ENCODE results near the gene ACSL1. TPM values are rescaled to one million over a fixed set of nuclear protein-coding genes. Genes with fewer than 3 reads are reported as not detected.

ACSL1 gene
- polyA plus RNA-seq (30.7 and 38.3 TPM in 2 replicates), polyA minus RNA-seq (40.1 and 42.6 TPM in 2 replicates)

DNA sequence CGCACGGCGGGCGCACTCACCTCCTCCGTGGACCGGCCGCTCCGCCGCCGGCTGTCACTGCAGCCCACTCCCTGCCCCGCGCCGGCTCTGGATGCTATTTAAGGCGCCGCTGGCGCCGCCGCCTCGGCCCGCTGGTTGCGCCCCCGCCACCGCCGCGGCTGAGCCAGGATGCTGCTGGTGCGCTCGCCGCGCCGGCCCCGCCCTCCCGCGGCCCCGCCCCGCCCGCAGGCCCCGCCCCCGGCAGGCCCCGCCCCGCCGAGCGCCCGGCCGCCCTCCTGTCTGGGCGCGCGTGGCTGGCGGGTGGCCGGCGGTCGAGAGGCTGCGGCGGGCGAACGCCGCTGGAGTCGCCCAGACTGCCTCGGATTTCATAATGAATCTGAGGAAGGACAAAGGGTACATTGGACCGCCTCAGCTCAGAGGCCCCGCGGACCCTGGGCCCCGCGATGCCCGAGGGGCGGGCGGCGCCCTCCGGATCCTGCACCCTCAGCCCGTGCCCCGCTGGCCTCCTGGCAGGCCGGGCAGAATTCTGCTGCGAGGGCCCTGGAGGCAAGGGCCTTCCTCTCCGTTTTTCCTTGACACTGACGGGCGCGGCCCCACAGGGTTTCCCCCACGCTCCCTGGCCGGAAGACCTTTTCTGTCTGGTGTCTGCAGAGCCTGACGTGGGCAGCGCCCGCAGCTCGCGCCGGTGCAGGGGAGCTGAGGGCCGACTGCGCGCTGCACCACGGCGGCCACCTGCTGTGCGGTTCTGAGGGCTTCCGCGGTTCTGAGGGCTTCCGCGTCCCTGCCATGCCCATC lies at the start of gene ACSL1:
ACSL1 (minus strand) TSS at position 73 of the 795 bp plus-strand sequence. CDS start 22,454 bp downstream, outside the sequence.
- peak within 1 kb of the TSS; percentile 87 for H3K4me3 ChIP-seq (ENCODE audit: low read length)
- no peaks in the 10 kb centered on the region for H3K9me2 ChIP-seq (ENCODE audit: insufficient read depth, low read length)
- TF ChIP-seq POLR2AphosphoS5 (IDR thresholded peaks at IDR 0.05) (peak; percentile 33), EZH2 (IDR thresholded peaks at IDR 0.05; ENCODE audit: borderline replicate concordance, insufficient read depth, low read length, poor library complexity, severe bottlenecking) (no peak), CTCF (IDR thresholded peaks at IDR 0.05; ENCODE audit: poor library complexity, severe bottlenecking) (peak; percentile 6)
- H3K27ac ChIP-seq (ENCODE audit: low read length) = no peak within 1 kb of the TSS
- no peaks in the 10 kb centered on the region for H3F3A ChIP-seq (ENCODE audit: insufficient read depth, low read length, poor library complexity, severe bottlenecking)
- H3K36me3 ChIP-seq (ENCODE audit: insufficient read depth, low read length) = no peaks in the 10 kb centered on the region
- peak within 1 kb of the TSS; percentile 33 for H2AFZ ChIP-seq (ENCODE audit: low read depth, low read length)
- H3K27me3 ChIP-seq (ENCODE audit: insufficient read depth, low read depth, low read length) = peaks cover 51% of the 10 kb centered on the region
- H3K4me2 ChIP-seq (ENCODE audit: low read length) = peak within 1 kb of the TSS; percentile 44
- no peaks in the 10 kb centered on the region for H3K9me3 ChIP-seq (ENCODE audit: low read length)
- H3K79me2 ChIP-seq (replicated peaks; ENCODE audit: insufficient read depth, low read length) = peaks cover 4% of the 10 kb centered on the region
- H3K9ac ChIP-seq (ENCODE audit: low read length) = peak within 1 kb of the TSS; percentile 68
- H4K20me1 ChIP-seq (ENCODE audit: insufficient read depth) = no peaks in the 10 kb centered on the region

GRCh38 chr4:184873054-184873453 lies 47.3 kb upstream of the ACSL1 start:
- Histone ChIP-seq H3K9me2 (ENCODE audit: insufficient read depth, low read length) (no peaks in the 10 kb centered on the region), H3K9ac (ENCODE audit: low read length) (no peak overlapping the region), H3K9me3 (ENCODE audit: low read length) (no peaks in the 10 kb centered on the region), H3K4me2 (ENCODE audit: low read length) (no peak overlapping the region), H3F3A (ENCODE audit: insufficient read depth, low read length, poor library complexity, severe bottlenecking) (no peaks in the 10 kb centered on the region), H3K27me3 (ENCODE audit: insufficient read depth, low read depth, low read length) (no peaks in the 10 kb centered on the region), H3K27ac (ENCODE audit: low read length) (no peak overlapping the region), H2AFZ (ENCODE audit: low read depth, low read length) (no peak overlapping the region), H3K79me2 (replicated peaks; ENCODE audit: insufficient read depth, low read length) (no peaks in the 10 kb centered on the region), H3K4me3 (ENCODE audit: low read length) (no peak overlapping the region), H3K36me3 (ENCODE audit: insufficient read depth, low read length) (no peaks in the 10 kb centered on the region), H4K20me1 (ENCODE audit: insufficient read depth) (no peaks in the 10 kb centered on the region)
- TF ChIP-seq, protein P1, sequence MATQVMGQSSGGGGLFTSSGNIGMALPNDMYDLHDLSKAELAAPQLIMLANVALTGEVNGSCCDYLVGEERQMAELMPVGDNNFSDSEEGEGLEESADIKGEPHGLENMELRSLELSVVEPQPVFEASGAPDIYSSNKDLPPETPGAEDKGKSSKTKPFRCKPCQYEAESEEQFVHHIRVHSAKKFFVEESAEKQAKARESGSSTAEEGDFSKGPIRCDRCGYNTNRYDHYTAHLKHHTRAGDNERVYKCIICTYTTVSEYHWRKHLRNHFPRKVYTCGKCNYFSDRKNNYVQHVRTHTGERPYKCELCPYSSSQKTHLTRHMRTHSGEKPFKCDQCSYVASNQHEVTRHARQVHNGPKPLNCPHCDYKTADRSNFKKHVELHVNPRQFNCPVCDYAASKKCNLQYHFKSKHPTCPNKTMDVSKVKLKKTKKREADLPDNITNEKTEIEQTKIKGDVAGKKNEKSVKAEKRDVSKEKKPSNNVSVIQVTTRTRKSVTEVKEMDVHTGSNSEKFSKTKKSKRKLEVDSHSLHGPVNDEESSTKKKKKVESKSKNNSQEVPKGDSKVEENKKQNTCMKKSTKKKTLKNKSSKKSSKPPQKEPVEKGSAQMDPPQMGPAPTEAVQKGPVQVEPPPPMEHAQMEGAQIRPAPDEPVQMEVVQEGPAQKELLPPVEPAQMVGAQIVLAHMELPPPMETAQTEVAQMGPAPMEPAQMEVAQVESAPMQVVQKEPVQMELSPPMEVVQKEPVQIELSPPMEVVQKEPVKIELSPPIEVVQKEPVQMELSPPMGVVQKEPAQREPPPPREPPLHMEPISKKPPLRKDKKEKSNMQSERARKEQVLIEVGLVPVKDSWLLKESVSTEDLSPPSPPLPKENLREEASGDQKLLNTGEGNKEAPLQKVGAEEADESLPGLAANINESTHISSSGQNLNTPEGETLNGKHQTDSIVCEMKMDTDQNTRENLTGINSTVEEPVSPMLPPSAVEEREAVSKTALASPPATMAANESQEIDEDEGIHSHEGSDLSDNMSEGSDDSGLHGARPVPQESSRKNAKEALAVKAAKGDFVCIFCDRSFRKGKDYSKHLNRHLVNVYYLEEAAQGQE (IDR thresholded peaks at IDR 0.05; ENCODE audit: borderline replicate concordance) = no peak
- TF ChIP-seq CTCF (IDR thresholded peaks at IDR 0.05; ENCODE audit: poor library complexity, severe bottlenecking) = no peak
- TF ChIP-seq TAF1 (IDR thresholded peaks at IDR 0.05; ENCODE audit: low read depth) = no peak
- TF ChIP-seq EP300 (conservative IDR thresholded peaks at IDR 0.05; ENCODE audit: poor library complexity, severe bottlenecking) = no peak
